ENCODE measurements around the gene PCK2.
"Not testable (repeated sequence)": the region's sequence is repeated elsewhere in the genome, so short reads cannot be mapped to it uniquely, and the experiment has no call there.

The PCK2 gene

DNA sequence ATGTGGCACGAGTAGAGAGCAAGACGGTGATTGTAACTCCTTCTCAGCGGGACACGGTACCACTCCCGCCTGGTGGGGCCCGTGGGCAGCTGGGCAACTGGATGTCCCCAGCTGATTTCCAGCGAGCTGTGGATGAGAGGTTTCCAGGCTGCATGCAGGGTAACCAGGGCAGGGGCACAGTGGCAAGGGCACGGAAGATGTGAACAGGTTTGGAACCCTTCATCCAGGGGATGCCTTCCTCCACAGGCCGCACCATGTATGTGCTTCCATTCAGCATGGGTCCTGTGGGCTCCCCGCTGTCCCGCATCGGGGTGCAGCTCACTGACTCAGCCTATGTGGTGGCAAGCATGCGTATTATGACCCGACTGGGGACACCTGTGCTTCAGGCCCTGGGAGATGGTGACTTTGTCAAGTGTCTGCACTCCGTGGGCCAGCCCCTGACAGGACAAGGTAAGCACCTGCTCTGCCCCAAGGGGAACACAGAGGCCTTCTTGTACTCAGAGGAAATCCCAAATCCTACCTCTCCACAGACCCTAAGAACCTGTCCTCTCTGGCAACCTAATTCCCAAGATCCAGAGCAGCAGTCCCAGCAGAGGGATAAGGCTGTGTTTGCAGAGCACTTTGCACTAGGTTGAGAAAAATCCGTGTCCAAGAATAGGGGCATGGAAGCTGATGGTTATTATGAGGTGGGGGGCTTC, 4.3 kb downstream of the PCK2 start:
- no peak for DNase-seq

GRCh38 chr14:24098927-24099813, 5.1 kb downstream of the PCK2 start:
- no peak for DNase-seq

DNA sequence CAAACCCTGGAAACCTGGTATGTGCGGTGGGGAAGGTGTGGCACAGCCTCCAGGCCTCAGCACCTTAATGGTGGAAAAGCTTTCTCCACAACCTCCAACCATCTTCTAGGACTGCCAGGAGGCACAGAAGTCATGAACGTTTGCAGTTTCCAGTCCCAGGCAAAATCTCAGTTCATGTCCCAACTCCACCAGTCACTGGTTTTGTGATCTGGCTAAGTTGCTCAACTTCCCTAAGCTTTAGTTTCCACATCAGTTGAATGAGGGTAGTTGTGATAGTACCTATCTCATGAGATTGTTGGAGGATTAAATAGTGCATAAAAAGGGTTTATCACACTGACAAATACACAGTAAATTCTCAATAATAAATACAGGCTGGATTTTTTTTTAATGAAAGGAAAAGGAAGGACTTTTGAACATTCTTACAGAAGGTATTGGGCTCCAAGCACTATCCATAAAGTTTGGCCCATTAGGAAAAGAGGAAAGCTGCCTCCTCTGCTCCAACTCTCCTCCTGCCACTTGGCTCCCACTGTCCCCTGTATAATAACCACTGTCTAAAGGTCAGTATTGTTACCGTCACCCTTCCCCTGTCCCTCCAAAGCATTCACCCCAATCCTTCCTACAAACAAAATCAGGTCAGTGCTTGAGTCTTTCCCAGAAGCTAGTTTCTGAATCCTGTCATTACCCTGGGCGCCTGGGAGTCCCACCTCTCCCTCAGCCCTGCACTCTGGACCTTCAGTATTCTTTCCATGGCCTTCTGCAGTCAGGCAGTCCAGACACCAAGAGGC, 6.3 kb downstream of the PCK2 start:
- no peak for DNase-seq

DNA sequence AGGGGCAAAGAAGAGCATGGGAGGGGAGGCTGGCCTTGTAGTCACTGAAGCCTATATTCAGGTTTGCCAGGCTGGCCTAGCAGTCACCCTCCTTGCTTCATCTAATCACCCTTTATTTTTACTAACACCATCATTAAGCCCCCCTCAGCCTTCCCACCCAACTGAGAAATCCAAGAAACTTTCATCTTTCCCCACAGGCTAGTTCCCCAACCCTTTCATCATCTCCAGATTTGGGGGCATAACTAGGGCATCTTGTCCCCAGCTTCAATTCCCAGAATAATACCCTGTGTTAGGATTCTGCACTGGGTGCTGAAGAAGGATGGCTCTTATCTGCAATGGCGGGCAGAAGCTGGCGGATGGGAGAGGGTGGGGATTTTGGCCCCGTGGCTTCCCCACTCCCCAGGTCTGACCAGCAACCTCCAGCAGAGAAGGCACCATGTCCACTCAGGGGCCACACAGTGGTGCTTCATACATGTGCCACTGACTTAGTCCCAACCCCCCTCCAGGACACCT, 6.9 kb downstream of the PCK2 start:
- DNase-seq = no peak

DNA sequence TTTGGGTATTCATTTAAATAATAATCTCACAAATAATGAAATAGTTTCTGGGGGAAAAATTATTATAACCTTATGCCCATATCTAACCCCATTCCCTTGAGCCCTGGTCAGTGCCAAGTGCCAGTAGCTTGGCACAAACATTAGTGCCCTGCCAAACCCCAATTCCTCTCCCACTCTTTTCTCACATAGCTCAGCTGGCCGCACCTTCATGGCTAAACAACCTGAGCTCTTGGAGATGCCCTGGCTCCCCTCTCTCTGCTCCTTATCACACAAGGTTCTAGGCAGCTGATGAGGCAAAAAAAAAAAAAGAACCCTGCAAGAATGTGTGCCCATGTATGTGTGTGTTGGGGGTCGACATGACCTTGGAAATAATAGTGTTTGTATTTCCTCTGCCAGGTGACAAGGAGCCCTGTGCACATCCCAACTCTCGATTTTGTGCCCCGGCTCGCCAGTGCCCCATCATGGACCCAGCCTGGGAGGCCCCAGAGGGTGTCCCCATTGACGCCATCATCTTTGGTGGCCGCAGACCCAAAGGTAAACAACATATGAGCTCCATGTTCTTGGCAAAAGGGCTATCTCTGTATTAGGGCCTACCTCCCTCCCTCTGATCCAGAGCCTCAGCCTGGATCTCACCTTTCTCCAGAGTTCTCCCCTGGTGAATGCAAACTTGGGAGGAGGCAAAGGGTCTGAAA, 8.4 kb downstream of the PCK2 start:
- no peak for DNase-seq

- DNase-seq = no peak
Measured at GRCh38 chr14:24103451-24103850, 9.3 kb downstream of the PCK2 start.

- not testable (repeated sequence) for DNase-seq
Measured at GRCh38 chr14:24105609-24106239, 11.6 kb downstream of the PCK2 start.

- DNase-seq = no peak
Measured at GRCh38 chr14:24106672-24107271, 12.7 kb downstream of the PCK2 start.

DNA sequence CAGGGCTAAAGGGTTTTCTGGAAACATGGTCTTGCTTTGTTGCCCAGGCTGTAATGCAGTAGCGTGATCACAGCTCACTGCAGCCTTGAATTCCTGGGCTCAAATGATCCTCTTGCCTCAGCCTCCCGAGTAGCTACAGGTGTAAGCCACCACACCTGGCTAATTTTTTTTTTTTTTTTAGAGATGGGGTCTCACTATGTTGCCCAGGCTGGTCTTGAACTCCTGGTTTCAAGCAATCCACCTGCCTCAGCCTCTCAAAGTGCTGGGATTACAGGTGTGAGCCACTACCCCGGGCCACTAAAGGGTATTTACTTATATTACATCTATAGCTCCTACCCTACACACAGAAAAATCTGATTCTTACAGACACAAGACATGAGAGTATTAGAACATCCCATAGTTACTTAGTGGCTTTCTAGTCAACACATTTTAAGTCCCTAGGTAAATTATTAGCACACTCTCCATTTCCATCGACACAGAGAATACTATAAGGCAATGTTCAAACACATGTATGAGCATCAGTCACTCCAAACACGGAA, 14.3 kb downstream of the PCK2 start:
- DNase-seq = no peak

DNA sequence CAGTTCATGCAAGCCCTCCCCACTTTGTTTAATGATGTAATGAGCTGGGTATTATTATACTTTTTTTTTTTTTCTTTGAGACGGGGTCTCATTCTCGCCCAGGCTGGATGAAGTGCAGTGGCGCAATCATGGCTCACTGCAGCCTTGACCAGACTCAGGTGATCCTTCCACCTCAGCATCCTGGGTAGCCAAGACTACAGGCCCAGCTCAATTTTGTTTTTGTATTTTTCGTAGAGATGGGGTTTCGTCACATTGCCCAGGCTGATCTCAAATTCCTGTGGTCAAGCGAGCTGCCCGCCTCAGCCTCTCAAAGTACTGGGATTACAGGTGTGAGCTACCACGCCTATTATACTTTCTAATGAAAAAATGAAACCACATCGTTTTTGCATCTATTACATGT, 15.9 kb downstream of the PCK2 start:
- DNase-seq = no peak

DNA sequence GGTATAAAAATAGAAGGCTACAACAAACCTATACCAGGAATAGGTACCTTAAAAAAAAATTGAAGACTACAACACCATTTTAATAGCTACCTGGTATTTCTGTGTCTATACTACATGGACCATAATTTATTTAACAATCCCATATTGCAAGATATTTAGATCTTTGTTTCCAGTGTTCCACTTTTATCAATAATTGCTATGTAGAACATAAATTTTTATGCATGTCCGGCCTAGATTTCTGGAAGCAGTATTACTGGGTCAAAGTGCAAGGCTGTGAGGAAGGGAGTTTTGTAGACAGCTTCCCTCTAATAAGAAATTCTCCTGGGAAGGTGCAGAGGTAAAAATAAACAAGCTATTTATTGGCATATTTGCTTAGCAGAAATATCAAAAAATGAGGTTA, 16.4 kb downstream of the PCK2 start:
- no peak for DNase-seq

DNA sequence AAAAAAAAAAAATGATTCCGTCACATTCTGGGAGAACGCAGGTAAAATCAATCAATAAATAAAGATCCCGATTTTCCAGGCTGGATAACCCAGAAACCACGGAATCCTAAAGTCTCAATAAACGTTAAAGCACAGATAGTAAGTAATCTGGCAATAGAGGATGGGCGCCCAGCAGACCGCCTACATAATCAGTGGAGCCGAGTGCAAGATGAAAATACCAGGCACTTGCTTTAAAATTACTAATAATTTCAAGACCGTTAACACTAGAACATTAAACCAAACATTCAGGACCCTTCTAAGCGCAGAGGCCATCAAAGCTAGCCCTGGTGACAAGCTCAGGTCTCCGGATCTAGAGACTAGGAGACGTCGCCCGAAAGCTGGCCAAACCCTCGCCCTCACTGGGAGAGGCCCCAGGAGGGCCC, 19.3 kb downstream of the PCK2 start:
- DNase-seq = no peak

GRCh38 chr14:24113801-24114531, 19.9 kb downstream of the PCK2 start:
- peak; percentile 80 to 87 for DNase-seq

GRCh38 chr14:24114532-24115421, 20.7 kb downstream of the PCK2 start, which contains the start of the genes DCAF11 and NRL:
Gene DCAF11, plus strand, starts transcription at chr14:24114777. Its CDS starts 818 bp downstream, at chr14:24115595.
Gene NRL, minus strand, starts transcription at chr14:24114949. Its CDS starts 32,101 bp downstream, at chr14:24082848.
- peak; percentile 98 for DNase-seq

GRCh38 chr14:24115422-24116127, 21.5 kb downstream of the PCK2 start:
- DNase-seq = no peak

DNA sequence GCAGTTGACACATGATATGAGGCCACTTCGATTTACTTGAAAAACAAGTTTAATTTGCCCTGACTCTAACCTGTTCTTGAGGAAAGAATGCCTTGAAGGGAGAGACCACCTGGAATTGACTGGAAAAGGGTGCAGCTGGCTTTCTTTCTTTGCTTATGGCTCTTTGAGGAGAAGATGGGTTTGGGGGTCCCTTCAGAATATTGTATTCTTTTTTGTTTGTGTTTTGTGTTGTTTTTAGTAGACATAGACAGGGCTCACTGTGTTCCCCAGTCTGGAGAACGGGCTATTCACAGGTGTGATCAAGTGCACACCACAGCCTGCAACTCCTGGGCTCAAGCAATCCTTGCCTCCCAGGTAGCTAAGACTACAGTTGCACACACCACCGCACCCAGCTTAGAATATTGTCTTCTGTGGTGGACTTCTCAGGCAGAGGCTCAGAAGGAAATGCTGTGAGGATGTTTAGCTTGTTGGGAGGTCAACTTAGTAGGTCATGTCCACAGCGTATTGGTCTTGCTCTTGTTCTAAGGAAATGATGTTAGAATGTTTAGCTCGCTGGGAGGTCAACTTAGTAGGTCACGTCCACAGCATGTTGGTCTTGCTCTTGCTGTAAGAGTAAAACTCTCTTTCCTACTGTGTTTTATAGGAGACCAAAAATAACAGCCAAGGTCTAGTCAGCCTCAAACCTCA, 22.2 kb downstream of the PCK2 start:
- no peak for DNase-seq

DNA sequence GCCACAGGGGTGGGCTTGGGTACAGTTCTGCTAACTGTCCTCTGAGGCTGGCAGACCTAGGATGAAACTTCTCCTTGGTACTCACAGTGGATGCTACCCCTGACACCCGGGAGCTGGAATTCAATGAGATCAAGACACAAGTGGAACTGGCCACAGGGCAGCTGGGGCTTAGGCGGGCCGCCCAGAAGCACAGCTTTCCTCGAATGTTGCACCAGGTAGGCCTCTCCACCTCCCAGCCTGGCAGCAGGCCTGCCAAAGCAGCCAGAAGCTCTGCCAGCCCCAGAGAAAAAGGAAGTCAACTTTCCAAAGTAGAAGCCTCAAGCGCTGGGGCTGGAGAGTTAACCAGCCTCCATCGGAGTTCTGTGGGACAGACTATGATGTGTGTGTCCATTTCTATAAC, 23.1 kb downstream of the PCK2 start:
- no peak for DNase-seq

DNA sequence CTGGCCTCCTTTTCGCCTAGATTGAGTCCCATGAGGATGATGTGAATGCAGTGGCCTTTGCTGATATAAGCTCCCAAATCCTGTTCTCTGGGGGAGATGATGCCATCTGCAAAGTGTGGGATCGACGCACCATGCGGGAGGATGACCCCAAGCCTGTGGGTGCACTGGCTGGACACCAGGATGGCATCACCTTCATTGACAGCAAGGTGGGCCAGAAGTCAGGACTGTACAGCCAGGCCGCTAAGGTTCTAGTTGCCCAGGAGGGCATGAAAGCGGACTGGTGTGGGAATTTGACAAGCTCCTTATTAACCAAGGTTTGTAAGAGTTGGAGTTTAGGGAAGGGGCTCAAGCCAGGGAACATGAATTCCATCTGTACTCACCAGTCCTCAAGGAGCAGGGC, 25.6 kb downstream of the PCK2 start:
- no peak for DNase-seq

Measured in activated CD4-positive, alpha-beta T cell treated with anti-CD3 and anti-CD28 coated beads, Interleukin-2, amount 50 U/mL, for 48 hours (primary cell).